HG03439 (cell line): Measurements from ENCODE around the gene ZNF75A.

Experiments used
- ATAC-seq: cut with Tn5 transposase; IDR thresholded peaks from one replicate; pipeline ENCODE4 v1.9.1; 2021; ENCODE audit warnings: mild to moderate bottlenecking, moderate library complexity; ENCODE audit not compliant: unreplicated experiment

Gene ZNF75A

GRCh38 chr16:3285131-3285530 is 20.2 kb upstream of the ZNF75A start:
- ATAC-seq: no peak

- ATAC-seq: no peak
Observed at GRCh38 chr16:3289998-3290673, 15.2 kb upstream of the ZNF75A start.

GRCh38 chr16:3292604-3293003 is 12.7 kb upstream of the ZNF75A start:
- no peak for ATAC-seq

DNA sequence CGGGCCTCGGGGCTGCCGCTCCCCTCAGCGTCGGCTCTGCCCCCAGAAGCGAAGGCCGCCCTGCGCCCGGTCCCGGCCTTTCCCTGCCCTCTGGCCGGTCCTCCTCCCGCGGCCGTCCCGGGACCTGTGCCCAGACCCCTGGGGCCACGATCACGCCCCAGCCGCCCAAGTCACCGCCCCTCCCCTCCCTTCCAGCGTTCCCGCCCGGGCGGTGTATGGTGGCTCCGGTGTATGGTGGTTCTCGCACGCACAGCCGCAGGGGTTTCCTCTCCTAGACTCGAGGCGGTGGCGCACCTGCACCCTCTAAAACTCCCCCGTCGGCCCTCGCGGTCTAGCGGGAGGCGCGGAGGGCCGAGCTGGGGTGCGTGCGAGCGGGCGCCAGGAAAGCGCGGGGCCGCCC is 10.1 kb upstream of the ZNF75A start:
- no peak for ATAC-seq

DNA sequence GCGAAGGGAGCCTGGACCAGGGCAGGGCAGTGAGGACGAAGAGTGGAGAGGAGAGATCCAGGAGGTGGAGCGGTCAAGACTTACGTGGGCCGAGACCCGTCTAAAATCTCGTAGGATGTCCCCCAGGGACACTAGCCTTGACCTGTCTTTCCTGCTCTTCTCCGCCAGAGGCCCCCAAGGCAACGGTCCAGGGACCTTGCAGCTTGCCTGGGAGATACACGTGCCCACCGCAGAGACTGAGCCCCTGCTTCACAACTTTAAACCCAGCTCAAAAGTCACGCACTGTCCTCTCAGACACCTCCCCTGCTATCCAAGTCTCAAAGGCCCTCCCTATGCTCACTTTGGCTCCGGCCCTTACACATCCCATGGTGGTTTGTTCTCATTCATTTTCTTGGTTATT is 9.5 kb upstream of the ZNF75A start:
- no peak for ATAC-seq

DNA sequence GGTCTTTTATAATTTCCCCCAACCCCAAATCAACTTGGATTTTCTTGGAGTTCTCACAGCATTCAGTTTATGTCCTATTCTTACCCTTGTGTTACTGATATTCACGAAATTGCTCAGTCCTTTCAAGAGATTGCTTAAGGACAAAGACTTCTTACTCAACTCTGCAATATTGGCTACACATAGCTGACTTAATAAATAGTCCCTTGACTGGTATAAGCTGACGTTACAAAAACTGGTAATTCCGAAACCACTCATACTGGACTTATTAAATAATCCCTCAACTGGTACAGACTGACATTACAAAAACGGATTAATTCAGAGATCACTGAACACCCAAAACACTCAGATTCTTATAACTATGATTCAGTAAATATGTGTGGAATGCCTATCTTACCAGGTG is 927 bp upstream of the ZNF75A start:
- ATAC-seq: no peak

GRCh38 chr16:3306078-3306477 is 781 bp downstream of the ZNF75A start:
- no peak for ATAC-seq

GRCh38 chr16:3311496-3311895 is 6.2 kb downstream of the ZNF75A start:
- ATAC-seq: no peak

- ATAC-seq: no peak
Observed at GRCh38 chr16:3317315-3317999, 12.2 kb downstream of the ZNF75A start.

- ATAC-seq: no peak
Observed at GRCh38 chr16:3321816-3322215, 16.5 kb downstream of the ZNF75A start.

- no peak for ATAC-seq
Observed at GRCh38 chr16:3327514-3327913, 22.2 kb downstream of the ZNF75A start.

DNA sequence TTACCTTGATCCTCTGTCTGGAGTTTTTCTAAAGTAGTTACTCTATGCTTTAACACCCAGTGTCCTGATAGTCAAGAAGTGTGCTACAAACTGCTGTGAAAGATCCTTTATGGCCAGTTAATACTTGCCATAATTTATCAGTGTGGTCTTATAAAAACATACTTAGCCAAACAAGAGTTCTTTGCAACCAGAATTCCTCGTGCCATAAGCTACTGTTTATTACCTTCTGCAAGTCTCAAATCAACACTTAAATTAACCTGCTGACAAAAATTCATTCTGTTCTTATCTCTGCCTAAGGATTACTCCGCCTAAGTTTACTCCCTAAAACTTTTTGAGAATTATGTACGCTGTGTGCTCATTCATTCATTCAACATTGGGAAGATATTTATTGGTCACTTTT is 22.8 kb downstream of the ZNF75A start:
- no peak for ATAC-seq

GRCh38 chr16:3328643-3329042 is 23.3 kb downstream of the ZNF75A start:
- ATAC-seq: no peak

GRCh38 chr16:3346041-3346440 is 40.7 kb downstream of the ZNF75A start:
- ATAC-seq: no peak

DNA sequence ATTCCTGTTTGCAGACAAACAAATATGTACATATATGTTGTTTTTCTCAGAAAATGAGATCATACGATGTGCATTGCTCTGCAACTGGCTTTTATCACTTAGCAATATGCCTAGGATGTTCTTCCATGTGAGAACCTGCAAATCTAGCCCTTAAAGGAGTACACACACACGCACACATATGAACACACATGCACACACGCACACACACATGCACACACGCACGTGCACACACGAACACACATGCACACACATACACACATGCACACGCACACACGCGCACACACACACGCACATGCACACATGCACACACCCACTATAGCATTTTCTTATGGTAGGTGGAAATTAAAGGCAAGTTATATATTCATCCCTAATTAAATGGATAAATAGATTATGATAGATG is 42.3 kb downstream of the ZNF75A start:
- no peak for ATAC-seq

DNA sequence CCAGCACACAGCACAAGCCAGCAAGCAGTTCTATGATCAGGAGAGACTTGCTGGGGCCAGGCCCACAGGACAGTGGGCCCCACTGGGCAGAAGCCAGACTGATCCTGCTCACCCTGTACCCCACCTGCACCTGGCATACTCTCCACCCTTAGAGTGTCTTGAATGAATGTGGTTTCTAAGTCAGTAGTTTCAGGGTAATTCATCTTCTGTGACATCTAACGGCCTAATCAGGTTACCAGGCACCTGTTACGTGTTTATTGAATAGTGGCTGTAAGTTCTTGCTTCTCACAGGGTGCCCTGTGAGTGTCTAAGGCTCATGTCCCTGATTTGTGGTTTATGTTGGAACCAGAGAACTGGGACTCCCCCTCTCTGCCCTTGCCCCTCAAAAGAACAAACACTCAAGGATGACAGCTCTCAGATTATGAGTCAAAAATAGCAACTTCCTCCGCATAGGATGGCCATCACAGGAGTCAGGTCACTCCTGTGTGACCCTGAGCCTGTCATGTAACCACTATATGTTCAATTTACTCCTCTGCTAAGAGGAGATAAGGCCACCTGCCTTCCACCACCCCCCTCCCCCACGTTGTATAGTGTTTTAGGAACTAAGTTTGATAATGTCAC is 43.4 kb downstream of the ZNF75A start:
- no peak for ATAC-seq

- ATAC-seq: no peak
Observed at GRCh38 chr16:3349175-3349574, 43.9 kb downstream of the ZNF75A start.

GRCh38 chr16:3355589-3355988 is 50.3 kb downstream of the ZNF75A start, which contains the start of gene OR2C1:
Gene OR2C1, plus strand, starts transcription at chr16:3355889. Its CDS starts 52 bp downstream, at chr16:3355941.
- ATAC-seq: no peak

GRCh38 chr16:3356118-3356517 is 50.8 kb downstream of the ZNF75A start:
- ATAC-seq: no peak

GRCh38 chr16:3358871-3359270 is 53.6 kb downstream of the ZNF75A start:
- ATAC-seq: no peak

DNA sequence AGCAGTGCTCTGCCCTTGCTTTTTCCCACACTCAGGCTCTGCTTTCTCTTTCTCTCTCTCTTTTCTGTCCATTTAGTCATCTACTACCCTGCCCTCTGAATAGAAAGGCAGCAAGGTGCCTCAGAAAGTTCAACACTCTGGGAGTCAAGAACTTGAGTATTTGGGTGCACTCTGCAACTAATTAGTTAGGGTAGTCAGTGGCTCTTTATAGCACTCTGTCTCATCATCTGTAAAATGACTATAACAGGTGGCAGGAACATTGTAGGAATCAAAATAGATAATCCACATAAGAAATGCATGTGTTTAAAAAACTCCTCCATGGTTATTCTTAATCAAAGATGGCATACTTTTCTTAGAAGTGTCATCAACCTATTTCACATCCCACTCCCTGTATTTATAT is 57.6 kb downstream of the ZNF75A start:
- no peak for ATAC-seq

GRCh38 chr16:3363793-3364192 is 58.5 kb downstream of the ZNF75A start:
- no peak for ATAC-seq
